Rectal smooth muscle tissue (tissue), 1 donor: Measurements from ENCODE around the gene EML4.
"Not testable (repeated sequence)": the region's sequence is repeated elsewhere in the genome, so short reads cannot be mapped to it uniquely, and the experiment has no call there.

Source experiments
- H3K27ac ChIP-seq: one replicate; pipeline ENCODE4 v1.7.0; 2013; ENCODE audit warnings: low read depth, low read length, inconsistent platforms
- H3K27me3 ChIP-seq: one replicate; pipeline ENCODE4 v1.7.0; 2013; ENCODE audit warnings: low read length; ENCODE audit not compliant: control insufficient read depth, insufficient read depth
- H3K36me3 ChIP-seq: one replicate; pipeline ENCODE4 v1.7.0; 2013; ENCODE audit warnings: low read length; ENCODE audit not compliant: control insufficient read depth, insufficient read depth
- H3K4me1 ChIP-seq: one replicate; pipeline ENCODE4 v1.7.0; 2013; ENCODE audit warnings: low read length; ENCODE audit not compliant: control insufficient read depth, insufficient read depth
- H3K4me3 ChIP-seq: one replicate; pipeline ENCODE4 v1.7.0; 2013; ENCODE audit warnings: low read length
- H3K9ac ChIP-seq: one replicate; pipeline ENCODE4 v1.7.0; 2013; ENCODE audit warnings: low read length

EML4 gene

DNA sequence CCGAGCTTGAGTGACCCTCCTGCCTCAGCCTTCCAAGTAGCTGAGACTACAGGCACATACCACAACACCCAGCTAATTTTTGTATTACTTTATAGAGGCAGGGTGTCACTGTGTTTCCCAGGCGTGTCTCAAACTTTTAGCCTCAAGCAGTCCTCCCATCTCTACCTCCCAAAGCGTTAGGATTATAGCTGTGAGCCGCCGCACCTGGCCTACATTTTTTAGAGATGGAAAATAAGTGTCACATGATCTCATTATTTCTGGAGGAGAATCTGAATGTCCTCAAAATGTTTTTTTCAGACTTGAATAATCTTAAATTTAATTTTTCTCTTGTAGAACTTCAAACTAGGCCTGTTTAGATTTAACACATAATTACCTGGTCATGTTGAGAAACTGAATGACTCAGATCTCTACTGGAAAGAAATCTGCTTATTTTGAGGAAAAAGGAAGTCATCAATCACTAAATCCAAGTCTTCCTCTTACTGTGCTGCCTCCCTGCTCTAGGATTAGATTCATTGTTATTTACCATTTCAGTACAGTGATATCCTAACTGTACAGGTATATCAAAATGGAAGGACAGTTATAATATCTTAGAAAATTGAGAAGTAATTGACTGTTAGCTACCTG is 99.5 kb downstream of the EML4 start:
- H3K9ac ChIP-seq = no peak overlapping the region
- no peak overlapping the region for H3K27ac ChIP-seq
- no peak overlapping the region for H3K4me3 ChIP-seq
- no peaks in the 10 kb centered on the region for H3K27me3 ChIP-seq
- H3K36me3 ChIP-seq = no peaks in the 10 kb centered on the region
- H3K4me1 ChIP-seq = no peaks in the 10 kb centered on the region

DNA sequence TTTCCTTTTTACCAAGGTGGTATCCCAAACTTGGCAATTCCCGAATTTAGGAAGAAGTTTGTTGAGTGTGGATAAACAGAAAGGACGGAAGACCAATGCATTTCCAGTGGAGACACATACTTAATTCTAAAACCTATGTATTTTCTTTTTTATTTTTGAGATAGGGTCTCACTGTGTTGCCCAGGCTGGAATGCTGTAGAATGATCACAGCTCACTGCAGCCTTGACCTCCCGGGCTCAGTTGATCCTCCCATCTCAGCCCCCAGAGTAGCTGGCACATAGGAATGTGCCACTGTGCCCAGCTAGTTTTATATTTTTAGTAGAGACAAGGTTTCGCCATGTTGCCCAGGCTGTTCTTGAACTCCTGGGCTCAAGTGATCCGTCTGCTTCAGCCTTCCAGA is 101.6 kb downstream of the EML4 start:
- Histone ChIP-seq H3K9ac (no peak overlapping the region), H3K27me3 (no peaks in the 10 kb centered on the region), H3K36me3 (no peaks in the 10 kb centered on the region), H3K27ac (no peak overlapping the region), H3K4me1 (no peaks in the 10 kb centered on the region), H3K4me3 (no peak overlapping the region)

GRCh38 chr2:42271246-42271645 is 102.1 kb downstream of the EML4 start:
- not testable (repeated sequence) for H3K9ac ChIP-seq, H3K36me3 ChIP-seq, H3K27me3 ChIP-seq, H3K4me1 ChIP-seq, H3K4me3 ChIP-seq, H3K27ac ChIP-seq

DNA sequence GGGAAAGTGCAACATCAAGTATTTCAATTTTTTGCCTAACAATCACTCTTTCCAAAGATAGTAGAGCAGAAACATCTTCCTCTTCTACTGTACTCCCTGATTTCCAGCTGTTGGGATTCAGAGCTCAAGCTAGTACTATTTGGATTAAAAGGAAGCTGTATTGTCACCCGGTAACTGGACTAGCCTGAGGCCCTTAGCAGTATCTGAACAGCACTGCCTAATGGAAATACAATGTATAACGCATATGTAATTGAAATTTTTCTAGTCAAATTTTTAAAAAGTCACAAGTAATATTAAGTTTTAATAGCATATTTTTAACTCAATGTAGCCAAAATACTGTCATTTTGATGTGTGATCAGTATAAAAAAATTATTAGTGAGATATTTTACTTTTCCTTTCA is 105.7 kb downstream of the EML4 start:
- no peak overlapping the region for H3K4me3 ChIP-seq
- no peaks in the 10 kb centered on the region for H3K4me1 ChIP-seq
- H3K9ac ChIP-seq = no peak overlapping the region
- no peak overlapping the region for H3K27ac ChIP-seq
- H3K27me3 ChIP-seq = no peaks in the 10 kb centered on the region
- H3K36me3 ChIP-seq = no peaks in the 10 kb centered on the region

GRCh38 chr2:42281416-42282081 is 112.4 kb downstream of the EML4 start:
- no peak overlapping the region for H3K9ac ChIP-seq
- H3K4me3 ChIP-seq = no peak overlapping the region
- no peaks in the 10 kb centered on the region for H3K27me3 ChIP-seq
- no peaks in the 10 kb centered on the region for H3K4me1 ChIP-seq
- peaks cover 3% of the 10 kb centered on the region for H3K36me3 ChIP-seq
- H3K27ac ChIP-seq = no peak overlapping the region

GRCh38 chr2:42284019-42284418 is 114.9 kb downstream of the EML4 start:
- H3K27me3 ChIP-seq = no peaks in the 10 kb centered on the region
- no peak overlapping the region for H3K4me3 ChIP-seq
- H3K27ac ChIP-seq = no peak overlapping the region
- H3K9ac ChIP-seq = no peak overlapping the region
- peaks cover 3% of the 10 kb centered on the region for H3K36me3 ChIP-seq
- no peaks in the 10 kb centered on the region for H3K4me1 ChIP-seq

GRCh38 chr2:42286268-42286946 is 117.3 kb downstream of the EML4 start:
- no peak overlapping the region for H3K27ac ChIP-seq
- peaks cover 8% of the 10 kb centered on the region for H3K36me3 ChIP-seq
- H3K4me1 ChIP-seq = no peaks in the 10 kb centered on the region
- H3K4me3 ChIP-seq = no peak overlapping the region
- H3K27me3 ChIP-seq = no peaks in the 10 kb centered on the region
- H3K9ac ChIP-seq = no peak overlapping the region

GRCh38 chr2:42288811-42289210 is 119.7 kb downstream of the EML4 start:
- Histone ChIP-seq H3K27ac (no peak overlapping the region), H3K4me3 (no peak overlapping the region), H3K9ac (no peak overlapping the region), H3K4me1 (no peaks in the 10 kb centered on the region), H3K36me3 (peaks cover 8% of the 10 kb centered on the region), H3K27me3 (no peaks in the 10 kb centered on the region)

GRCh38 chr2:42289222-42289621 is 120.1 kb downstream of the EML4 start:
- H3K4me3 ChIP-seq = no peak overlapping the region
- H3K9ac ChIP-seq = no peak overlapping the region
- peaks cover 8% of the 10 kb centered on the region for H3K36me3 ChIP-seq
- H3K27ac ChIP-seq = no peak overlapping the region
- H3K4me1 ChIP-seq = no peaks in the 10 kb centered on the region
- H3K27me3 ChIP-seq = no peaks in the 10 kb centered on the region

DNA sequence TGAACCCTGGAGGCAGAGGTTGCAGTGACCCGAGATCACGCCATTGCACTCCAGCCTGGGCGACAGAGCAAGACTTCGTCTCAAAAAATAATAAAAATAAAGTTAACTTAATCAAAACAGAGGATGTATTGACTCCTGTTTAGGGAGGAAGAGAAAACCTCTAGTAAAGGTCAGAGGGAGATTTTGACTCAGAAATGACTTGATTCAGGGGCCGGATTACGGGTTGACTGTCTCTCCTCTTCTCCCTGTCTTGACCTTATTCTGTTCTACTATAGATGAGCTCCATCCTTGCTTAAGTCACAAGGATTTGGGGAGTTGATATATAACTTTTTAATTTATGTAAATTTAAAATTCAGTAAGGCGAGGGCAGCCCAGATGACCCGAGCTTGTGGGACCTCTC is 120.9 kb downstream of the EML4 start:
- peaks cover 10% of the 10 kb centered on the region for H3K36me3 ChIP-seq
- H3K9ac ChIP-seq = no peak overlapping the region
- no peak overlapping the region for H3K27ac ChIP-seq
- no peaks in the 10 kb centered on the region for H3K4me1 ChIP-seq
- no peaks in the 10 kb centered on the region for H3K27me3 ChIP-seq
- H3K4me3 ChIP-seq = no peak overlapping the region

DNA sequence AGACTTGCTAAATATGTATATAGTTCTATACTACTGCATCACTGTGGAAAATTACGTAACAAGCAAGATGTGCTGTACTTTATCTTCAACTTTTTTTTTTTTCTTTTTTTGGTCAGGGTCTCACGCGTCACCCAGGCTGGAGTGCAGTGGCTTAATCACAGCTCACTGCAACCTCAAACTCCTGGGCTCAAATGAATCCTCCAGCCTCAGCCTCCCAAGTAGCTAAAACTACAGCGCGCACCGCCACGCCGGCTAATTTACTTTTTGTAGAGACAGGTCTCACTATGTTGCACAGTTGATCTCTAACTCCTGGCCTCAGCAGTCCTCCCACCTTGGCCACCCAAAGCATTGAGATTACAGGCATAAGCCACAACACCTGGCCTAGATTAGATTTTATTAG is 123.9 kb downstream of the EML4 start:
- Histone ChIP-seq H3K36me3 (peaks cover 13% of the 10 kb centered on the region), H3K4me3 (no peak overlapping the region), H3K4me1 (no peaks in the 10 kb centered on the region), H3K27ac (no peak overlapping the region), H3K9ac (no peak overlapping the region), H3K27me3 (no peaks in the 10 kb centered on the region)

DNA sequence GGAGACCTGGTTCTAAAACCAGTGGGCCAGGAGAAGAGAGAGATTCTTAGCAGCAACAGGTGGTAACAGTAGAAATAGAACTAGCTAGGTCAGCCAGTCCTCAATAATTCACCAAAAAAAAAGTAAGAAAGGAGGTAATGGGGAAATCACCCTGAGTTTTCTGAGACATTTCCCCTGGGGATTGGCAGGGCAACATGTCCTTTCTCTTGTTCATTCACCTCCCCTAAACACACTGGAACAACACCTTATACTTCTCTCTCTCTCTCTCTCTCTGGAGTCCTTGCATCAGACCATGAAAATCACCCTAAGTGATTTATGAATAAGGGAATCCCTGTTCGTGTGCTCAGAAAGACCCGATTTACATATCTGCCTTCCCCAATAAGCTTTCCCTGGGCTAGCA is 127.1 kb downstream of the EML4 start:
- H3K36me3 ChIP-seq = peaks cover 9% of the 10 kb centered on the region
- H3K9ac ChIP-seq = no peak overlapping the region
- no peaks in the 10 kb centered on the region for H3K4me1 ChIP-seq
- H3K27me3 ChIP-seq = no peaks in the 10 kb centered on the region
- no peak overlapping the region for H3K27ac ChIP-seq
- H3K4me3 ChIP-seq = no peak overlapping the region
